GM23338 (cell line): Measurements from ENCODE around the gene SHISAL1.

Source experiments
- CTCF ChIP-seq, 2 experiments: fragments of 200-600 bp in 1 of 2; sonication (generic) in 1 of 2; conservative IDR thresholded peaks; 2 replicates each; pipeline versions ENCODE4 v1.5.1 to v1.6.1; 2016 to 2017; ENCODE audit warnings: antibody characterized with exemption in 2 of 2, low read depth in 2 of 2, mild to moderate bottlenecking in 2 of 2, moderate library complexity in 1 of 2
- EZH2 ChIP-seq: fragments of 200-600 bp; sonication (generic); IDR thresholded peaks from one replicate; pipeline ENCODE4 v1.8.0; 2017; ENCODE audit warnings: antibody characterized with exemption, mild to moderate bottlenecking, low read depth; ENCODE audit not compliant: unreplicated experiment
- JUNB ChIP-seq: IDR thresholded peaks from one replicate; pipeline ENCODE4 v1.6.1; 2016; ENCODE audit warnings: antibody characterized with exemption; ENCODE audit not compliant: unreplicated experiment
- NANOG ChIP-seq: IDR thresholded peaks from 2 replicates; pipeline ENCODE4 v1.6.1; 2016; ENCODE audit warnings: antibody characterized with exemption, borderline replicate concordance
- POLR2AphosphoS5 ChIP-seq: IDR thresholded peaks from 2 replicates; pipeline ENCODE4 v1.6.1; 2016; ENCODE audit warnings: antibody characterized with exemption, low read depth
- REST ChIP-seq: IDR thresholded peaks from one replicate; pipeline ENCODE4 v1.6.1; 2018; ENCODE audit warnings: antibody characterized with exemption; ENCODE audit not compliant: unreplicated experiment
- ZNF114 ChIP-seq: fragments of 250-450 bp; sonication (Bioruptor Pico); IDR thresholded peaks from 2 replicates; pipeline ENCODE4 v1.5.0; 2020; ENCODE audit warnings: mild to moderate bottlenecking, moderate library complexity

GRCh38 chr22:44341431-44342346, 28.9 kb upstream of the SHISAL1 start:
- TF ChIP-seq CTCF (conservative IDR thresholded peaks at IDR 0.05; ENCODE audit: low read depth in 2 of 2) (no peak), ZNF114 (CRISPR knock-in tag) (no peak), EZH2 (no peak), POLR2AphosphoS5 (no peak), REST (no peak), JUNB (no peak), NANOG (no peak)
